B cell (primary cell): ENCODE results near the gene EBF3. TPM values are rescaled to one million over a fixed set of nuclear protein-coding genes. Genes with fewer than 3 reads are reported as not detected.

Experiments
- ATAC-seq: fragments of 200-7000 bp; cut with Tn5 transposase; one replicate; pipeline ENCODE4 v1.10.0; 2021; ENCODE audit warnings: low read depth, mild to moderate bottlenecking, moderate number of reproducible peaks, moderate library complexity
- CTCF ChIA-PET: fragments of 350-600 bp; sonication (Branson Sonifier 250); formaldehyde crosslinking; loops from one replicate; lab custom pipeline; 2021; ENCODE audit warnings: antibody characterized with exemption, inconsistent platforms; lab: Charles Lee
- POLR2A ChIA-PET: fragments of 350-600 bp; sonication (Branson Sonifier 250); formaldehyde crosslinking; loops from one replicate; lab custom pipeline; 2021; ENCODE audit warnings: antibody characterized with exemption; lab: Charles Lee
- DNase-seq: peaks from one replicate; pipeline ENCODE4 v3.0.0; 2013
- H2AFZ ChIP-seq: 2 replicates; pipeline ENCODE4 v1.6.1; 2012; ENCODE audit warnings: mild to moderate bottlenecking, low read depth, low read length; ENCODE audit not compliant: insufficient read depth, poor library complexity, severe bottlenecking
- H3K27ac ChIP-seq, 2 donors: 1 replicate in 1 of 2; 2 replicates in 1 of 2; pipeline ENCODE4 v1.5.1; 2012 to 2013; ENCODE audit warnings: low read length in 2 of 2, mild to moderate bottlenecking in 2 of 2, moderate library complexity in 1 of 2
- H3K27me3 ChIP-seq, 4 experiments: fragments of 200-600 bp in 1 of 4; sonication (generic) in 1 of 4; replicated peaks in 1 of 4; 1 replicate in 2 of 4; 2 replicates in 2 of 4; pipeline versions ENCODE4 v1.6.1 to v1.7.0; 2013 to 2016; ENCODE audit warnings: low read length in 3 of 4, mild to moderate bottlenecking in 2 of 4, mixed read lengths in 1 of 4, moderate library complexity in 1 of 4; ENCODE audit not compliant: insufficient read depth in 4 of 4, control insufficient read depth in 3 of 4; ENCODE audit errors: control extremely low read depth in 1 of 4
- H3K36me3 ChIP-seq, 2 experiments: replicated peaks in 1 of 2; 1 replicate in 1 of 2; 2 replicates in 1 of 2; pipeline versions ENCODE4 v1.6.1 to v1.7.1; 2013; ENCODE audit warnings: low read length in 1 of 2; ENCODE audit not compliant: insufficient read depth in 2 of 2, control insufficient read depth in 1 of 2; ENCODE audit errors: control extremely low read depth in 1 of 2, extremely low read depth in 1 of 2
- H3K4me1 ChIP-seq, 2 donors: fragments of 200-600 bp in 1 of 2; sonication (generic) in 1 of 2; 1 replicate in 1 of 2; 2 replicates in 1 of 2; pipeline versions ENCODE4 v1.5.1 to v1.6.1; 2013 to 2017; ENCODE audit warnings: low read length in 2 of 2; ENCODE audit not compliant: control insufficient read depth in 2 of 2, insufficient read depth in 2 of 2
- H3K4me2 ChIP-seq: replicated peaks from 2 replicates; pipeline ENCODE3; 2012; ENCODE audit warnings: mild to moderate bottlenecking, low read depth, low read length; ENCODE audit not compliant: poor library complexity, severe bottlenecking
- H3K4me3 ChIP-seq, 5 experiments: fragments of 200-600 bp in 1 of 5; sonication (generic) in 1 of 5; 1 replicate in 3 of 5; 2 replicates in 2 of 5; pipeline versions ENCODE4 v1.5.1 to v1.7.0; 2011 to 2016; ENCODE audit warnings: low read length in 4 of 5, mild to moderate bottlenecking in 4 of 5, low read depth in 2 of 5, control low read depth in 1 of 5, moderate library complexity in 1 of 5; ENCODE audit not compliant: insufficient read depth in 1 of 5; ENCODE audit errors: control extremely low read depth in 1 of 5, extremely low read depth in 1 of 5
- H3K79me2 ChIP-seq: fragments of 200-600 bp; sonication (generic); one replicate; pipeline ENCODE4 v1.6.0; 2016; ENCODE audit warnings: low read length; ENCODE audit not compliant: control insufficient read depth, insufficient read depth
- H3K9ac ChIP-seq: fragments of 200-600 bp; sonication (generic); 2 replicates; pipeline ENCODE4 v1.6.1; 2017; ENCODE audit warnings: mild to moderate bottlenecking, low read length, moderate library complexity
- H3K9me3 ChIP-seq, 3 donors: one replicate each; pipeline versions ENCODE4 v1.6.1 to v1.7.1; 2013; ENCODE audit warnings: low read length in 2 of 3; ENCODE audit not compliant: control insufficient read depth in 2 of 3, insufficient read depth in 1 of 3; ENCODE audit errors: control extremely low read depth in 1 of 3
- H4K20me1 ChIP-seq: 2 replicates; pipeline ENCODE4 v1.6.0; 2012; ENCODE audit warnings: mild to moderate bottlenecking, low read length; ENCODE audit not compliant: insufficient read depth, control insufficient read depth, poor library complexity, severe bottlenecking
- H3K27ac Mint-ChIP-seq: one replicate; pipeline ENCODE4 v1.8.0; 2021; ENCODE audit warnings: mixed read lengths
- H3K27me3 Mint-ChIP-seq: one replicate; pipeline ENCODE4 v1.8.0; 2021; ENCODE audit warnings: mixed read lengths
- H3K4me1 Mint-ChIP-seq: one replicate; pipeline ENCODE4 v1.8.0; 2021; ENCODE audit warnings: mixed read lengths
- H3K4me3 Mint-ChIP-seq: one replicate; pipeline ENCODE4 v1.8.0; 2021; ENCODE audit warnings: mixed read lengths
- H3K9me3 Mint-ChIP-seq: one replicate; pipeline ENCODE4 v1.8.0; 2022; ENCODE audit warnings: mixed read lengths; ENCODE audit not compliant: insufficient read depth
- EZH2 ChIP-seq: IDR thresholded peaks from 2 replicates; pipeline ENCODE4 v1.6.1; 2012; ENCODE audit warnings: borderline replicate concordance, low read depth, mild to moderate bottlenecking, moderate library complexity, low read length; ENCODE audit not compliant: insufficient read depth, poor library complexity, severe bottlenecking
- WGBS: methylation state at CpG from one replicate; pipeline ENCODE4 v1.1.5; 2013; ENCODE audit warnings: missing lambda C conversion rate; ENCODE audit not compliant: insufficient coverage; 5-methylcytosine and 5-hydroxymethylcytosine counted together
- intact Hi-C: fragments of 100-400 bp; cut with micrococcal nuclease; formaldehyde crosslinking; loops from one replicate; pipeline ENCODE4 v1.10.0; 2022
- polyA plus RNA-seq: library from polyadenylated mRNA; depleted of rRNA; stranded (reverse); fragments of >200 nt; gene quantifications from 2 replicates; pipeline ENCODE4 v1.2.3, GENCODE V29; 2012
- total RNA-seq, 2 donors: library from RNA; stranded (reverse); fragments of 120-200 nt in 1 of 2; gene quantifications; 1 replicate in 1 of 2; 2 replicates in 1 of 2; pipeline versions ENCODE4 v1.2.3 to v1.2.4, GENCODE V29; 2013 to 2022
- TF ChIP-seq, protein P1 (sequence below): fragments of 200-600 bp; IDR thresholded peaks from one replicate; pipeline ENCODE4 v1.8.0; 2022; ENCODE audit warnings: antibody characterized with exemption, mild to moderate bottlenecking

EBF3 gene
- total and polyA plus RNA-seq, 2 donors (not counting 1 experiment from before 2014, with no cell fraction given): not detected

- Histone ChIP-seq H3K4me1 (no peaks in the 10 kb centered on the region), H3K27ac (no peak overlapping the region), H3K4me2 (no peak overlapping the region), H2AFZ (no peak overlapping the region), H3K36me3 (no peaks in the 10 kb centered on the region), H3K4me3 (no peak overlapping the region), H3K79me2 (no peaks in the 10 kb centered on the region), H3K27me3 (no peaks in the 10 kb centered on the region), H4K20me1 (no peaks in the 10 kb centered on the region), H3K9ac (no peak overlapping the region), H3K9me3 (peaks cover 0 to 11% (median 0%) of the 10 kb centered on the region in 3 donors)
- ATAC-seq: no peak
- Mint-ChIP-seq H3K4me1 (no peaks in the 10 kb centered on the region), H3K4me3 (no peak overlapping the region), H3K9me3 (no peaks in the 10 kb centered on the region), H3K27me3 (peaks cover 12% of the 10 kb centered on the region), H3K27ac (no peak overlapping the region)
- 76% methylated on average over 6 of the region's 6 CpGs for WGBS
- TF ChIP-seq, protein P1, sequence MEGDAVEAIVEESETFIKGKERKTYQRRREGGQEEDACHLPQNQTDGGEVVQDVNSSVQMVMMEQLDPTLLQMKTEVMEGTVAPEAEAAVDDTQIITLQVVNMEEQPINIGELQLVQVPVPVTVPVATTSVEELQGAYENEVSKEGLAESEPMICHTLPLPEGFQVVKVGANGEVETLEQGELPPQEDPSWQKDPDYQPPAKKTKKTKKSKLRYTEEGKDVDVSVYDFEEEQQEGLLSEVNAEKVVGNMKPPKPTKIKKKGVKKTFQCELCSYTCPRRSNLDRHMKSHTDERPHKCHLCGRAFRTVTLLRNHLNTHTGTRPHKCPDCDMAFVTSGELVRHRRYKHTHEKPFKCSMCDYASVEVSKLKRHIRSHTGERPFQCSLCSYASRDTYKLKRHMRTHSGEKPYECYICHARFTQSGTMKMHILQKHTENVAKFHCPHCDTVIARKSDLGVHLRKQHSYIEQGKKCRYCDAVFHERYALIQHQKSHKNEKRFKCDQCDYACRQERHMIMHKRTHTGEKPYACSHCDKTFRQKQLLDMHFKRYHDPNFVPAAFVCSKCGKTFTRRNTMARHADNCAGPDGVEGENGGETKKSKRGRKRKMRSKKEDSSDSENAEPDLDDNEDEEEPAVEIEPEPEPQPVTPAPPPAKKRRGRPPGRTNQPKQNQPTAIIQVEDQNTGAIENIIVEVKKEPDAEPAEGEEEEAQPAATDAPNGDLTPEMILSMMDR: no peak
- no peak for TF ChIP-seq EZH2
- POLR2A ChIA-PET: no interaction called here
- no peak for DNase-seq
- intact Hi-C loops: no loop called here
- CTCF ChIA-PET: no interaction called here
Observed at GRCh38 chr10:130010653-130011052, 46.6 kb upstream of the EBF3 start.

GRCh38 chr10:130009228-130009627, 45.2 kb upstream of the EBF3 start:
- H3K4me1 ChIP-seq: no peaks in the 10 kb centered on the region
- no peak overlapping the region for H3K4me2 ChIP-seq
- WGBS: 94% methylated on average over 9 of the region's 9 CpGs
- DNase-seq (no peak), ATAC-seq (no peak)
- H2AFZ ChIP-seq: no peak overlapping the region
- Mint-ChIP-seq H3K27ac (no peak overlapping the region), H3K9me3 (no peaks in the 10 kb centered on the region), H3K27me3 (peaks cover 22% of the 10 kb centered on the region), H3K4me3 (no peak overlapping the region), H3K4me1 (no peaks in the 10 kb centered on the region)
- no peaks in the 10 kb centered on the region for H3K79me2 ChIP-seq
- peaks cover 0 to 9% (median 3%) of the 10 kb centered on the region in 3 donors for H3K9me3 ChIP-seq
- intact Hi-C loops: no loop called here
- H3K27me3 ChIP-seq: no peaks in the 10 kb centered on the region
- H3K36me3 ChIP-seq: no peaks in the 10 kb centered on the region
- no peak overlapping the region for H3K27ac ChIP-seq
- POLR2A ChIA-PET: no interaction called here
- no peaks in the 10 kb centered on the region for H4K20me1 ChIP-seq
- H3K9ac ChIP-seq: no peak overlapping the region
- CTCF ChIA-PET: no interaction called here
- TF ChIP-seq, protein P1: no peak
- TF ChIP-seq EZH2: no peak
- no peak overlapping the region for H3K4me3 ChIP-seq
